Endothelial cell of umbilical vein (primary cell): Measurements from ENCODE around the gene C10orf105.

Experiments used
- CTCF ChIP-seq, 2 donors: IDR thresholded peaks; 1 replicate in 1 of 2; 2 replicates in 1 of 2; pipeline ENCODE4 v1.5.1; 2011; ENCODE audit warnings: low read length in 2 of 2, mild to moderate bottlenecking in 2 of 2, moderate library complexity in 2 of 2, control low read depth in 1 of 2, inconsistent platforms in 1 of 2, low read depth in 1 of 2; ENCODE audit not compliant: insufficient read depth in 1 of 2; ENCODE audit errors: extremely low read depth in 1 of 2
- EZH2 ChIP-seq: IDR thresholded peaks from 2 replicates; pipeline ENCODE4 v1.6.1; 2012; ENCODE audit warnings: borderline replicate concordance, low read depth, mild to moderate bottlenecking, moderate library complexity, low read length, inconsistent platforms; ENCODE audit not compliant: severe bottlenecking
- FOS ChIP-seq: IDR thresholded peaks from 2 replicates; pipeline ENCODE4 v1.6.1; 2011; ENCODE audit warnings: mild to moderate bottlenecking, low read length, moderate library complexity, borderline replicate concordance; ENCODE audit not compliant: insufficient read depth
- GATA2 ChIP-seq: IDR thresholded peaks from 2 replicates; pipeline ENCODE4 v1.7.0; 2011; ENCODE audit warnings: low read depth, mild to moderate bottlenecking, moderate library complexity, mixed read lengths, low read length; ENCODE audit not compliant: insufficient read length, insufficient read depth
- MYC ChIP-seq: IDR thresholded peaks from one replicate; pipeline ENCODE4 v1.6.1; 2011; ENCODE audit warnings: mild to moderate bottlenecking, low read depth, low read length
- POLR2A ChIP-seq: IDR thresholded peaks from 2 replicates; pipeline ENCODE4 v1.6.1; 2012; ENCODE audit warnings: low read depth, mild to moderate bottlenecking, control low read depth, low read length
- POLR2AphosphoS5 ChIP-seq: IDR thresholded peaks from 2 replicates; pipeline ENCODE4 v1.6.1; 2012; ENCODE audit warnings: low read depth, mild to moderate bottlenecking, control low read depth, low read length, moderate library complexity; ENCODE audit not compliant: insufficient read depth

GRCh38 chr10:71767420-71768035 is 48.0 kb upstream of the C10orf105 start:
- no peak for TF ChIP-seq CTCF (IDR thresholded peaks at IDR 0.05; ENCODE audit: extremely low read depth in 1 of 2, insufficient read depth in 1 of 2, low read depth in 1 of 2, low read length in 2 of 2)
- TF ChIP-seq EZH2, result no peak
- no peak for TF ChIP-seq POLR2A
- TF ChIP-seq POLR2AphosphoS5, result peak; percentile 62
- peak; percentile 67 for TF ChIP-seq GATA2
- TF ChIP-seq FOS, result no peak
- TF ChIP-seq MYC, result no peak
